HG03045 (cell line): ENCODE data around the gene VEPH1.

Experiments used
- ATAC-seq: cut with Tn5 transposase; IDR thresholded peaks from one replicate; pipeline ENCODE4 v1.9.1; 2021; ENCODE audit warnings: mild to moderate bottlenecking, moderate library complexity; ENCODE audit not compliant: unreplicated experiment

Gene VEPH1

GRCh38 chr3:157275832-157276231 is 227.4 kb downstream of the VEPH1 start:
- ATAC-seq = no peak

DNA sequence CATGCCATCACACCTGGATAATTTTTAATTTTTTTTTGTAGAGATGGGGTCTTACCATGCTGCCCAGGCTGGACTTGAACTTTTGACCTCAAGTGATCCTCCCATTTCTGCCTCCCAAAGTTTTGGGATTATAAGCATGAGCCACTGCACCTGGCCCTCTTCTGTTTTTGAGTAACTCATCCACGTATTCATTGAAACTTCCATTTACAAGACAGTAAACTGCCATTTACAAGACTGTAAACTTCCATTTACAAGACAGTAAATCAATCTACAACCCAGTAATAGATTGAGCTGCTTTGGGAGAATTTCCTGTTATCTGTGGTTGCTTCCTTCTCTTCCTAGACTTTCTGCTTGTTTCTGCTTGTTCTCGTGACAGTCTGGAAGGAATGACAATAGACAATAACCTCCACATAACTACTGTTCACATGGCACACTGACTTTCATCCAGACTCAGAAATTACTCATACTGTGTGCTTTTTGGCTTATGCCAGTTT is 228.5 kb downstream of the VEPH1 start:
- no peak for ATAC-seq

- no peak for ATAC-seq
Measured at GRCh38 chr3:157271283-157271882, 231.8 kb downstream of the VEPH1 start.

GRCh38 chr3:157268026-157268425 is 235.2 kb downstream of the VEPH1 start:
- ATAC-seq = no peak

DNA sequence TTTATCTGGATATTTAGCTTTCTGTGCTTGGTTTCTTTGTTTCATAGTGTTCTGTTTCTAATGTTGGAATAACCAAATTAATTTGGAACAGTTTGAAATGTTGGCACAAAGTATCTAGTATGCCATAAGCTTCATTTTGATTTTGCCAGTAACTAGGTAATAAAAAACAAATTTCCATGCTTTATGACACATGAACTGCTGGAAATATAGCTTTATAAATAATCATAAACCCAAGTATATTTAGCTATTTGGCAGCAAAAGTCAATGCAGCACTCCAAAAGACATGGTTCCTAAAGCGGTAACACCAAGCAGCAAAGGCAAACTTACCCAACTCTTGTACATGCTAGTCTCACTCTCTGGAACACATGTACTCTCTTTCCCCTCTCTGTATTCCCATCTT is 237.3 kb downstream of the VEPH1 start:
- no peak for ATAC-seq

GRCh38 chr3:157263027-157263426 is 240.2 kb downstream of the VEPH1 start:
- ATAC-seq = no peak

- no peak for ATAC-seq
Measured at GRCh38 chr3:157261000-157261399, 242.2 kb downstream of the VEPH1 start.

DNA sequence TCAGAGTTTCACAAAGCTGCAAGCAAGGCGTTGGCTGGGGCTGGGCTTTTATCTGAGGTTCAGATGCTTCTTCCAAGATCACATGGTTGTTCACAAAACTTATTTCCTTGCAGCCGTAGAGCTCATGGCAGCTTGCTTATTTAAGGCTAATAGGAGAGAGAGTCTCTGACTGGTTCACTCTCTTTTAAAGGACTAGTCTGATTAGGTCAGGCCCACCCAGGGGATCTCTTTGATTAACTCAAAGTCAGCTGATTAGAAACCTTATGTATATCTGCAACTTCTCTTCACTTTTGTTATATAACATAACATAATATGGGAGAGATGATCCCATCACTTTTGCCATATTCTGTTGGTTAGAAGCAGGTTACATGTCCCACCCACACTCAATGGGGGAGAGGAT is 243.4 kb downstream of the VEPH1 start:
- ATAC-seq = no peak

DNA sequence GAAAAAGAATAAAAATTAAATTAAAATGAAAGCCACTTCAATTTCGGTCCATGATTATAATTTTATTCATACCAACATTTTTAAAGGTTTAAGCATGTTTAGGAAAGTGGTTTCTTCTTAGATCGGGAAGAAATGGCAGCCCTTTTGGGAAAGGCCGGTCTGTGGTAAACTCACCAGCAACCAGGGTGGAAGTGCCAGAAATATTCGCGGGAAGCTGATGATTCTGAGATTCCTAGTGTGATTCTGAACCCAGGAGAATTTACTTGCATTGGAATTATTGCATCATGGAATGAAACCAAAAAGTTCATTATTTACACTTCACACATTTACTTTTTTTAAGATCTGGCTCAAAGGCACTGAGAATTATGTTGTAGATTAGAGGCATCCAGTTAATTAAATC is 246.1 kb downstream of the VEPH1 start:
- ATAC-seq = no peak

DNA sequence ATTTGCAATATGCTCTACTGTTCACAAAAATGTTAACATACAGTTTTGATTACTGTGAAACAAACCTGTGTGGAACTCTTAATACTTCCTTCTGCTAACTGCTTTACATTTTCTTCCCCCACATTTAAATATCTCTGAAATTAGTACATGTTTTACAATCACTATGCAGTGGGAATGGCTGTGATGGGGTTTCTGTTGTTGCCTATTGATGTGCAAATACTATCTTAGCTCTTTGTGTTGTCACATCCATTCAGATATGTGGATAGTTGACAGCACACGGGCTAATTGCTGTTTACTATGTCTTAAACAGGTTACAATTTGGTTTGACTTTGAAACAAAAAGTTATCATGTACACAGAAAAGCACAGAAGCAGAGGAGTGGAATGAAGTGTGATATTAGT is 247.4 kb downstream of the VEPH1 start:
- ATAC-seq = no peak

GRCh38 chr3:157251685-157252084 is 251.5 kb downstream of the VEPH1 start:
- ATAC-seq = no peak

DNA sequence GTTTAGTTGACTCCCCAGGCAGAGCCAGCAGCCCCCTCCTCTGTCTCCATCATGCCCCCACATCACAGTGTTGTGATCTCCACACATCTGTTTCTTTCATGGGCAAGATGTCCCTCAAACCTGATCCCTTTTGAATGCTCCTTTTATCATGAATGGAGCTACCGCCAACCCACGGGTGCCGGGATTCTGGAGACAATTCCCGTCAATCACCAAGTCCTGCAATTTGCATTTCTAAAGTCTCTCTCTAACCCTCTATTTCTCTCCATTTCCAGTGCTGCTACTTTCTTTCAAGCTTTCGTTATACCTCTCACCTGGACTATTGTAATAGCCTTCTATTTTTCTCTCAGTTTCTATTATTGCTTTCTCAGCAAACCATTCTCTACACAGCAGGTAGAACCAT is 253.6 kb downstream of the VEPH1 start:
- ATAC-seq = no peak

DNA sequence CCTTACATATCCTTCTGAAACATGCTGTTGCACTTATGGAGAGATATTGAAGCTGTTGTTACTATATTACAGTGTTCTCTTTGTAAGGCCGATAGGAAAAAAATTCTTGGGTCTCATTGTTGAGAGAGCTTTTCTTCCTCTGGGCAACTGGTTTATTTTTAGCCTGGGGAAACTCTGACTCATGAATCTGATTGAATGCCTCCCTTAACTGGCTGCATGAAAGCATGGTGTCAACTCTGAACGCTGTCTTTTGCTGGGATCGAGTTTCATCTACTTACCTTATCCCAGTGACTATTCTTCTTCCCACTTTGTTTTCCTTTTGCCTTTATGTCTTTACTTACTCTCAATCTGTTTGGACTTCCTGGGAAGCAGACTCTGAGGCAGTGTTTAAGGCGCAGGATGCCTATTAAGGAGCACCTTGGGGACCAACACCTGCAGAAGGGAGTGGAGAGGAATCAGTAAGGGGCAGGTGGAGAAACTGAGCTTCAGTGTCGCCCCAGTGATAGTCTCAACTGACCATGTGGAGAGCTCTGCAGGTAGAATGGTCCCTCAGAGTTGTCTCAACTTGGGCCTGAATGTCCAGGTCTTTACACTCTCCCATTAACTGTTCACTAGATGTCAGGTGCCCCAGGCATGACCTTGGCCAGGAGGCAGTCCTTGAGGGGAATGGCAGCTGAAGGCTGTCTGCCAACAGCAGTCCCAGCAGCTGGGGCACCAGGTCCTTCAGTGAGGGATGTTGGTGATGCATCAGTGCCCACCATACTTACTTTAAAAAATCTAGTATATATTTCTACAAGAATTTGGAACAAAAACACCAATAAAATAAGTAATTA is 254.4 kb downstream of the VEPH1 start:
- ATAC-seq = no peak

DNA sequence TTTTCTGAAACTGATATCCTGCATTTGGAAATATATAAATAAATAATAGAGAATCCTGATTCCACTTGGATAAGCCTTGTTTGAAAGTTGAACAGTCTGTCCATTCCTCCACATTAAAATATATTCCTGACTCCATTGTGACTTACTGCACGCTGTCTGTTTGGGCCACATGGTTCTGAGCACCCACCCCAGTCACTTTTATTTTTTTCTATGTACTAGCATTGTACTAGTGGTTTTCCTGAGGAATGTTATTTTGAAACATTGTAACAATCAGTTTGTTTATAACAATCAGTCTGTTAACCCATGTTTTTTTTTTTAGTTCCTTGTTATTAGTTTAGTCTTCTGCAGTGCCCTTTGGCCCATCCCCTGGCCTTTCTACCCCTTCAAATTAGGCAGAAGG is 255.8 kb downstream of the VEPH1 start:
- no peak for ATAC-seq

- ATAC-seq = no peak
Measured at GRCh38 chr3:157242836-157243235, 260.4 kb downstream of the VEPH1 start.

GRCh38 chr3:157241599-157241998 is 261.6 kb downstream of the VEPH1 start:
- no peak for ATAC-seq

GRCh38 chr3:157240408-157240807 is 262.8 kb downstream of the VEPH1 start:
- ATAC-seq = no peak

GRCh38 chr3:157239082-157239704 is 264.0 kb downstream of the VEPH1 start:
- peak; percentile 100 for ATAC-seq

GRCh38 chr3:157238457-157238856 is 264.8 kb downstream of the VEPH1 start:
- ATAC-seq = no peak

DNA sequence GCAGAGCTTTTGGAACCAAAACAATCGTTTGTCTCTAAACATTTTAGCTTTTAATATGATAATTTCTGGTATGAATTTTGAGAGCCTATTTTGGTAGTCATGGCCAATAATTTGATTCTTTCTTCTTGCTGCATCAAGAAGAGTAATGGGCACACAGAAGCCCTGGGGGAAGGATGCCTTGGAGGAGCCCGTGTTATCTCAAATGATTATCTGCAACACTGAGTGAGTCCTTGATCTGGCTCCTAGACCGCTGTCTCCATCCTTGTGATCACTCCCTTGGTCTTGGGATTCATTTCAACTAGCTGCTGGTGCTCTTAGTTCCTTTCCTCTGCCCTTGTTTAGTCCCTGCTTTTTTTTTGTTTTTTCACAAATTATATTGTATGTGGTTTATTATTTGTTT is 265.3 kb downstream of the VEPH1 start:
- ATAC-seq = no peak

GRCh38 chr3:157235291-157235690 is 267.9 kb downstream of the VEPH1 start:
- no peak for ATAC-seq

DNA sequence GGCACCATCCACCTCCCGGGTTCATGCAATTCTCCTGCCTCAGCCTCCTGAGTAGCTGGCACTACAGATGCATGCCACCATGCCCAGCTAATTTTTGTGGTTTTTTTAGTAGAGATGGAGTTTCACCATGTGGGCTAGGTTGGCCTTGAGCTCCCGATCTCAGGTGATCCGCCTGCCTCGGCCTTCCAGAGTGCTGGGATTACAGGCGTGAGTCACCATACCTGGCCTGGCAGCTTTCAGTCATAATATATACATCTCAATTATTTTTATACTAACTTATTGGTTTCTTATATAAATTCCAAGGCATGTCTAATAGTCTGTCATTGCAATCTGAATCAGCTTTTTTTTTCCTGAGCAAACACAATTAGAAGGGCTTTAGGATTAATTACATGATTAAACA is 269.3 kb downstream of the VEPH1 start:
- no peak for ATAC-seq
